ENCODE measurements around the gene EED. TPM values are rescaled to one million over a fixed set of nuclear protein-coding genes. Genes with fewer than 3 reads are reported as not detected.

Gene EED
- total and polyA plus RNA-seq, 7 donors: 8.1 to 14.6 (median 10.8) TPM

DNA sequence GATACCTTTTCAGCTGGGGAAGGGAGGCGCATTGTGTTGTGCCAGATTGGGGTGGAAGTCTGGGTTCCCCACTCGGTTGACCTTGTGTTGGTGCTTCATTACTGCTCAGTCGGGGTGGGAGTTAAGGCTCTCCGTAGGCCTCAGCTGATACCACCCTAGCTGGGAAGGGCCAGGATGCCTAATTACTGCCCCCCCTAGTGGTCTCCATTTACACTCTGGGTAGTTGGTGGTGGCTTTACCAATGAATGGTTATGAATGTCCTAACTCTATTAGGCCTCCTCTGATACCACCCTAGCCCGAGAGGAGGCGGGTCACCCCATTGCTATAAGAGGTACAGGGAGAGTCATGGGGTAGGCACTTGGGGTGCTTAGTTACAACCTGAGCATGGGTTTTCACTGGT, 29.9 kb downstream of the EED start:
- 89 to 93% (median 90%) methylated on average over 6 of the region's 6 CpGs for WGBS, 3 donors
- ATAC-seq: no peak
- H3K36me3 ChIP-seq (ENCODE audit: insufficient read depth in 1 of 2, low read depth in 1 of 2): peaks cover 0 to 45% of the 10 kb centered on the region in 2 donors

DNA sequence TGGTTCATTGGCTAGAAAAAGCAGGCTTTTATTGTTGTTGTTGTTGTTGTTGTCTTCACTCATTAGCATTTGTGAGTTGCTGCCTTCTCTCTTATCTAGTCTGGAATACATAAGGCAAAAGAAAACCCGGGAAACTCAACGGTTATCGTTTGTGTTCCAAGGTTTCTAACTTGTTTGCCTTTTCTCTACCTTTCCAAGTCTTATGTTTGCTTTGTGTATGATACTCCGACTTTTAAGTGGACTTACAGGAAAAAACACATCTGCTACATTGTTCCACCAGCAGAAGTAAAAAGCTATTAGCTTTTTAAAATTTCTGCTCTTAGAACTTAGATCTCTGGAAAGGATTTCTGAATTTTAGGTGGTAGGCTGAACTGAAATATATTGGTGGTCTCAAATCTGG, 30.4 kb downstream of the EED start:
- no peak overlapping the region for H3K27ac ChIP-seq
- H3K4me3 ChIP-seq: no peak overlapping the region
- TF ChIP-seq, protein P1, sequence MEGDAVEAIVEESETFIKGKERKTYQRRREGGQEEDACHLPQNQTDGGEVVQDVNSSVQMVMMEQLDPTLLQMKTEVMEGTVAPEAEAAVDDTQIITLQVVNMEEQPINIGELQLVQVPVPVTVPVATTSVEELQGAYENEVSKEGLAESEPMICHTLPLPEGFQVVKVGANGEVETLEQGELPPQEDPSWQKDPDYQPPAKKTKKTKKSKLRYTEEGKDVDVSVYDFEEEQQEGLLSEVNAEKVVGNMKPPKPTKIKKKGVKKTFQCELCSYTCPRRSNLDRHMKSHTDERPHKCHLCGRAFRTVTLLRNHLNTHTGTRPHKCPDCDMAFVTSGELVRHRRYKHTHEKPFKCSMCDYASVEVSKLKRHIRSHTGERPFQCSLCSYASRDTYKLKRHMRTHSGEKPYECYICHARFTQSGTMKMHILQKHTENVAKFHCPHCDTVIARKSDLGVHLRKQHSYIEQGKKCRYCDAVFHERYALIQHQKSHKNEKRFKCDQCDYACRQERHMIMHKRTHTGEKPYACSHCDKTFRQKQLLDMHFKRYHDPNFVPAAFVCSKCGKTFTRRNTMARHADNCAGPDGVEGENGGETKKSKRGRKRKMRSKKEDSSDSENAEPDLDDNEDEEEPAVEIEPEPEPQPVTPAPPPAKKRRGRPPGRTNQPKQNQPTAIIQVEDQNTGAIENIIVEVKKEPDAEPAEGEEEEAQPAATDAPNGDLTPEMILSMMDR (IDR thresholded peaks at IDR 0.05): no peak
- H3K4me1 ChIP-seq: no peaks in the 10 kb centered on the region
- H3K27me3 ChIP-seq (ENCODE audit: insufficient read depth in 3 of 3, low read length in 2 of 3): no peaks in the 10 kb centered on the region
- peaks cover 0 to 46% of the 10 kb centered on the region in 2 donors for H3K36me3 ChIP-seq (ENCODE audit: insufficient read depth in 1 of 2, low read depth in 1 of 2)
- intact Hi-C loops (cut with DNase I): no loop called here
- H3K9me3 ChIP-seq: no peaks in the 10 kb centered on the region
- ATAC-seq (no peak), DNase-seq (no peak)
- WGBS, 3 donors: 91 to 92% (median 91%) methylated on average over 4 of the region's 4 CpGs

More for the DNA sequence above, 29.9 kb downstream of the EED start:
- Histone ChIP-seq H3K4me3 (no peak overlapping the region), H3K27me3 (ENCODE audit: insufficient read depth in 3 of 3, low read length in 2 of 3) (no peaks in the 10 kb centered on the region), H3K9me3 (no peaks in the 10 kb centered on the region), H3K27ac (no peak overlapping the region), H3K4me1 (no peaks in the 10 kb centered on the region)
- DNase-seq: no peak
- intact Hi-C loops (cut with DNase I): no loop called here
- TF ChIP-seq, protein P1 (IDR thresholded peaks at IDR 0.05): no peak

DNA sequence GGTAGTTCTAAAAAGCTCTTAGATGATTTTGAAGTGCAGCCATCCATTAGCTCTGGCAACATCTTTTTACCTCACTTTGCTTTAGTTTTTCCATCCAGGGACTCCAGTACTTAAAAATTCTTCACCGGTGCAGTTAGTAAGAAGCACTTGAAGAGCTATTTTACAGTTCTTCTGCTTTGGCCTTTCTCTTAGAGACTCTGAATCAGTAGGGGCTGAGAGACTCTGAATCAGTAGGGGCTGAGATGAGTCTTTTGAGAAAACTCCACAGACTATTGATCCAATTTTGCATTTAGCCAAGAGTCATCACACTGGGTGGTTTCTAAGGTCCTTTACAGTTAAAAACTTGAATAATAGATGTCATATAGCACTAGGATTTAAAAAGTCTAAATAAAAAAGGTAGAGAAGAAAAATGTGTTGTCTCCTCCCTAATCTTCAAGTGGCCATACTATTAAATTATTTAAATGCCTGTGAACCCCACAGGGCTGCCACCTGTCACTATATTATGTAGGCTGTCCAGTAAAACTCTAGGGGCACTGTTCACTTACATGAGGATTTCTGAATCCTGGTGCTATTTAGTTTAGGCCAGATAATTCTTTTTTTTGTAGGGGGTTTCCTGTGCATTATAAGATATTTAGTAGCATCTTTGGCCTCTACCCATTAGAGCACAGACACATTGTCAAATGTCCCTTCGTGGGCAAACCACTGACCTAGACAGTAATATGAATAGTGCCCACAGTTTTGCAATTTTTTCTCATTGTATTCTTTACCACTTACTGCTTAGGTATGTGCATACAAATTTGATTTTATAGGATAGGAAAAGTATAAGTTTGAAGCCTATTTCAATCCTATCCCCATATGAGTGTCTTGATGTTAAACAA, 31.2 kb downstream of the EED start:
- DNase-seq: no peak
- ATAC-seq: no peak
- TF ChIP-seq, protein P1 (IDR thresholded peaks at IDR 0.05): no peak
- H3K36me3 ChIP-seq (ENCODE audit: insufficient read depth in 1 of 2, low read depth in 1 of 2): peaks cover 0 to 49% of the 10 kb centered on the region in 2 donors
- intact Hi-C loops (cut with DNase I): no loop called here
- no peaks in the 10 kb centered on the region for H3K27me3 ChIP-seq (ENCODE audit: insufficient read depth in 3 of 3, low read length in 2 of 3)
- no peaks in the 10 kb centered on the region for H3K4me1 ChIP-seq
- WGBS, 3 donors: 94 to 97% (median 96%) methylated on average over 2 of the region's 2 CpGs
- no peak overlapping the region for H3K27ac ChIP-seq
- H3K9me3 ChIP-seq: no peaks in the 10 kb centered on the region
- H3K4me3 ChIP-seq: no peak overlapping the region

DNA sequence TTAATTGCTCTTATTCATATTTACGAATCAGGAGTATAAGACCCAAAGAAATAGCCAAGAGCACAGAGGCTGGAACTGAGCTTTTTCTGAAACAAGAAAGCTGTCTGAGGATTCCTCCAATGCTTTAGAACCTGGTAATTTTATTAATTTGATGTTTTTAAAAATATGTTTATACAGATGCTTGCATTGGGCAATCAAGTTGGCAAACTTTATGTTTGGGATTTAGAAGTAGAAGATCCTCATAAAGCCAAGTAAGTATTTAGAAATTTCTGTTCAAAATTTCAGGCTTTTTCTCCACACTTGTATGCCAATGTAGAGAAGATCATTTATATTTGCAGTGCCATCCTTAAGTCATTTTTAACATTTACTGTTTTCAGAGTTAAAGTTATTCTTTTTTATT, 33.2 kb downstream of the EED start:
- H3K9me3 ChIP-seq: no peaks in the 10 kb centered on the region
- no peaks in the 10 kb centered on the region for H3K27me3 ChIP-seq (ENCODE audit: insufficient read depth in 3 of 3, low read length in 2 of 3)
- peaks cover 0 to 43% of the 10 kb centered on the region in 2 donors for H3K36me3 ChIP-seq (ENCODE audit: insufficient read depth in 1 of 2, low read depth in 1 of 2)
- DNase-seq (no peak), ATAC-seq (no peak)
- H3K27ac ChIP-seq: no peak overlapping the region
- TF ChIP-seq, protein P1 (IDR thresholded peaks at IDR 0.05): no peak
- intact Hi-C loops (cut with DNase I): no loop called here
- WGBS, 3 donors: 91 to 98% (median 94%) methylated on average over 1 of the region's 1 CpG
- H3K4me1 ChIP-seq: no peaks in the 10 kb centered on the region
- H3K4me3 ChIP-seq: no peak overlapping the region
